HG03558 (cell line): ENCODE data around the gene RARRES2.

Experiments used
- ATAC-seq: cut with Tn5 transposase; IDR thresholded peaks from one replicate; pipeline ENCODE4 v1.9.1; 2021; ENCODE audit warnings: moderate number of reproducible peaks; ENCODE audit not compliant: unreplicated experiment; ENCODE audit errors: extremely low read depth

RARRES2 gene

GRCh38 chr7:150377635-150378034 lies 36.2 kb upstream of the RARRES2 start:
- ATAC-seq = no peak

- ATAC-seq = no peak
Measured at GRCh38 chr7:150377196-150377595, 35.8 kb upstream of the RARRES2 start.

- no peak for ATAC-seq
Measured at GRCh38 chr7:150376560-150376959, 35.1 kb upstream of the RARRES2 start.

- no peak for ATAC-seq
Measured at GRCh38 chr7:150375662-150376521, 34.5 kb upstream of the RARRES2 start.

GRCh38 chr7:150374472-150374871 lies 33.0 kb upstream of the RARRES2 start:
- no peak for ATAC-seq

GRCh38 chr7:150374026-150374425 lies 32.6 kb upstream of the RARRES2 start:
- no peak for ATAC-seq

- ATAC-seq = no peak
Measured at GRCh38 chr7:150373049-150373801, 31.8 kb upstream of the RARRES2 start.

- no peak for ATAC-seq
Measured at GRCh38 chr7:150372271-150373048, 31.0 kb upstream of the RARRES2 start.

- no peak for ATAC-seq
Measured at GRCh38 chr7:150371996-150372270, 30.5 kb upstream of the RARRES2 start.

- no peak for ATAC-seq
Measured at GRCh38 chr7:150371131-150371995, 29.9 kb upstream of the RARRES2 start.

GRCh38 chr7:150370612-150371071 lies 29.2 kb upstream of the RARRES2 start:
- ATAC-seq = no peak

- ATAC-seq = no peak
Measured at GRCh38 chr7:150369748-150370501, 28.5 kb upstream of the RARRES2 start.

GRCh38 chr7:150368884-150369747 lies 27.7 kb upstream of the RARRES2 start:
- ATAC-seq = peak; percentile 25

- ATAC-seq = no peak
Measured at GRCh38 chr7:150368096-150368883, 26.9 kb upstream of the RARRES2 start, which contains the start of gene REPIN1. REPIN1 (plus strand) TSS chr7:150368822; CDS start chr7:150369712, 890 bp downstream.

- ATAC-seq = no peak
Measured at GRCh38 chr7:150367677-150368095, 26.3 kb upstream of the RARRES2 start.

GRCh38 chr7:150365673-150366398 lies 24.4 kb upstream of the RARRES2 start:
- ATAC-seq = no peak

GRCh38 chr7:150365194-150365593 lies 23.8 kb upstream of the RARRES2 start:
- ATAC-seq = no peak
